Measurements from ENCODE around the gene ILRUN. TPM values are rescaled to one million over a fixed set of nuclear protein-coding genes. Genes with fewer than 3 reads are reported as not detected.
A peak's percentile ranks its signal among the peaks of the same experiment; 100 is the strongest.
"Not testable (repeated sequence)": the region's sequence is repeated elsewhere in the genome, so short reads cannot be mapped to it uniquely, and the experiment has no call there.

The ILRUN gene
- total RNA-seq, 4 donors from 2014 or later, result 9.0 to 70.8 (median 35.0) TPM

GRCh38 chr6:34684919-34685318 is 11.6 kb downstream of the ILRUN start:
- DNase-seq, result no peak
- Histone ChIP-seq H3K36me3 (no peaks in the 10 kb centered on the region), H3K27ac (no peak overlapping the region), H3K9me3 (no peaks in the 10 kb centered on the region), H3K4me3 (no peak overlapping the region), H3K4me1 (peaks cover 0 to 10% of the 10 kb centered on the region in 2 donors), H3K27me3 (no peaks in the 10 kb centered on the region)
- intact Hi-C loops (cut with DNase I; ENCODE audit: low total_unique reads), result no loop called here
- TF ChIP-seq POLR2A (IDR thresholded peaks at IDR 0.05), result no peak
- TF ChIP-seq, protein P1, sequence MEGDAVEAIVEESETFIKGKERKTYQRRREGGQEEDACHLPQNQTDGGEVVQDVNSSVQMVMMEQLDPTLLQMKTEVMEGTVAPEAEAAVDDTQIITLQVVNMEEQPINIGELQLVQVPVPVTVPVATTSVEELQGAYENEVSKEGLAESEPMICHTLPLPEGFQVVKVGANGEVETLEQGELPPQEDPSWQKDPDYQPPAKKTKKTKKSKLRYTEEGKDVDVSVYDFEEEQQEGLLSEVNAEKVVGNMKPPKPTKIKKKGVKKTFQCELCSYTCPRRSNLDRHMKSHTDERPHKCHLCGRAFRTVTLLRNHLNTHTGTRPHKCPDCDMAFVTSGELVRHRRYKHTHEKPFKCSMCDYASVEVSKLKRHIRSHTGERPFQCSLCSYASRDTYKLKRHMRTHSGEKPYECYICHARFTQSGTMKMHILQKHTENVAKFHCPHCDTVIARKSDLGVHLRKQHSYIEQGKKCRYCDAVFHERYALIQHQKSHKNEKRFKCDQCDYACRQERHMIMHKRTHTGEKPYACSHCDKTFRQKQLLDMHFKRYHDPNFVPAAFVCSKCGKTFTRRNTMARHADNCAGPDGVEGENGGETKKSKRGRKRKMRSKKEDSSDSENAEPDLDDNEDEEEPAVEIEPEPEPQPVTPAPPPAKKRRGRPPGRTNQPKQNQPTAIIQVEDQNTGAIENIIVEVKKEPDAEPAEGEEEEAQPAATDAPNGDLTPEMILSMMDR (IDR thresholded peaks at IDR 0.05), result no peak

DNA sequence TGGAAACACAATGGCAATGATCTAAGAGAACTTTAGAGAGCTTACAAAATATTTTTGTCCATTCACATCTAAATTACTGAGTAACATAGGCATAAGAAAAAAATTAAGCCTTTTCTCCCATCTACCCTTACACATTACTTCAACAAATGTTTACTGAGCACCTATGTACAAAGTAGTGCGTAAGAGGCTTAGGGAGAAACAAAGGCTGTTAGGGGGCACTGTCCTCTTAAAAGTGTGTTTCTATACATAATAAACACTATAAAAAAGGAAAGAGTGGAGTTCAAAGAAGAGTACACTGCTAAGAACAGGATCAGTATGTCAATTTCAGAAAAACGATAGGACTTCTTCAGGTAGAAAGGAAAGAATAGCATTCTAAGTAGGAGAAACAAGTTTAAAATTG is 12.2 kb downstream of the ILRUN start:
- Histone ChIP-seq H3K27me3 (no peaks in the 10 kb centered on the region), H3K36me3 (no peaks in the 10 kb centered on the region), H3K4me3 (no peak overlapping the region), H3K9me3 (no peaks in the 10 kb centered on the region), H3K27ac (no peak overlapping the region), H3K4me1 (peaks cover 0 to 10% of the 10 kb centered on the region in 2 donors)
- no peak for DNase-seq
- TF ChIP-seq POLR2A (IDR thresholded peaks at IDR 0.05), result no peak
- TF ChIP-seq, protein P1 (IDR thresholded peaks at IDR 0.05), result no peak
- intact Hi-C loops (cut with DNase I; ENCODE audit: low total_unique reads), result no loop called here

DNA sequence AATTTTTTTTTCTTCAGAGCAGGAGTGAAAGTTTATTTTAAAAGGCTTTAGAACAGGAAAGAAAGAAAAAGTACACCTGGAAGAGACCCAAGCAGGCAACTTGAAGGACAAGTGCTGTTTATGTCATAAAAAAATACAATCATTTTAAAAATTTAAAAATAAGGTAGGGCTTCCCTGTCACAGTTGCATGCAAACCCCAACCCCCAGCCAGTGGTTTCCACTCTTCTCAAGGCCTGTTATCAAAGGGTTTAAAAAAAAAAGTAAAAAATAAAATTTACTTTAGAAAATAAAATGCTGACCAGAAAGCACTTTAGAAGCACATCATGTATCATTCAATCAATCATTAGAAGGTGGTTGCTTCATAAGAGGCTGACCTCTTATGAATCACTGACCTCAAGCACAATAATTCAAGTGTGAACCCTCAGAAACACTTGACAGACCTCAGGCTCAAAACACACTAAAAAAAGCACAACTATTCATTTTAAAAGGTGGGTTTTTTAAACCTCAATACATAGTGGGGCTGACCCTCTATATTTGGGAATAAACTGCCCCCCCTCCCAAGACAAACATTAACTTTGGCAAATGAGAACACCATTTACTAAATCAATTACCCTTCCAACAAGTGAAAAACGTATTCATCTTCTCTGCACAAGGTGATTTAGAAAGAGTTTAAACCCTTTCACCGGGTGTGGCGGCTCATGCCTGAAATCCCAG is 15.6 kb downstream of the ILRUN start:
- H3K9me3 ChIP-seq, result no peaks in the 10 kb centered on the region
- peaks cover 0 to 10% of the 10 kb centered on the region in 2 donors for H3K4me1 ChIP-seq
- TF ChIP-seq POLR2A (IDR thresholded peaks at IDR 0.05), result no peak
- intact Hi-C loops (cut with DNase I; ENCODE audit: low total_unique reads), result no loop called here
- H3K27ac ChIP-seq, result peak overlapping the region in 1 of 2 donors; percentile 67
- no peak overlapping the region for H3K4me3 ChIP-seq
- no peaks in the 10 kb centered on the region for H3K36me3 ChIP-seq
- H3K27me3 ChIP-seq, result no peaks in the 10 kb centered on the region
- no peak for DNase-seq

GRCh38 chr6:34680313-34680712 is 16.3 kb downstream of the ILRUN start:
- H3K4me1 ChIP-seq; H3K27me3 ChIP-seq; intact Hi-C loops (cut with DNase I; ENCODE audit: low total_unique reads); H3K9me3 ChIP-seq; DNase-seq; H3K4me3 ChIP-seq; H3K36me3 ChIP-seq: not testable (repeated sequence)
- H3K27ac ChIP-seq, result peak overlapping the region; percentile 34 to 67

GRCh38 chr6:34679552-34680253 is 16.9 kb downstream of the ILRUN start:
- Histone ChIP-seq H3K4me3 (no peak overlapping the region), H3K27ac (peak overlapping the region; percentile 34 to 67), H3K4me1 (peaks cover 0 to 11% of the 10 kb centered on the region in 2 donors), H3K27me3 (no peaks in the 10 kb centered on the region), H3K9me3 (no peaks in the 10 kb centered on the region), H3K36me3 (no peaks in the 10 kb centered on the region)
- no peak for DNase-seq
- intact Hi-C loops (cut with DNase I; ENCODE audit: low total_unique reads), result no loop called here
- TF ChIP-seq POLR2A (IDR thresholded peaks at IDR 0.05), result no peak
- TF ChIP-seq, protein P1 (IDR thresholded peaks at IDR 0.05), result no peak

GRCh38 chr6:34676140-34676539 is 20.4 kb downstream of the ILRUN start:
- TF ChIP-seq, protein P1 (IDR thresholded peaks at IDR 0.05), result no peak
- TF ChIP-seq POLR2A (IDR thresholded peaks at IDR 0.05), result no peak
- Histone ChIP-seq H3K4me1 (peaks cover 3 to 13% of the 10 kb centered on the region in 2 donors), H3K4me3 (no peak overlapping the region), H3K36me3 (no peaks in the 10 kb centered on the region), H3K27ac (no peak overlapping the region), H3K27me3 (no peaks in the 10 kb centered on the region), H3K9me3 (no peaks in the 10 kb centered on the region)
- intact Hi-C loops (cut with DNase I; ENCODE audit: low total_unique reads), result no loop called here
- no peak for DNase-seq

- H3K27me3 ChIP-seq; H3K4me3 ChIP-seq; DNase-seq; H3K9me3 ChIP-seq; intact Hi-C loops (cut with DNase I; ENCODE audit: low total_unique reads); H3K36me3 ChIP-seq; H3K27ac ChIP-seq; H3K4me1 ChIP-seq: not testable (repeated sequence)
Observed at GRCh38 chr6:34674930-34675329, 21.6 kb downstream of the ILRUN start.

Measured in uterus (tissue), 4 donors.